ENCODE results near the gene S100A12.

Gene S100A12

DNA sequence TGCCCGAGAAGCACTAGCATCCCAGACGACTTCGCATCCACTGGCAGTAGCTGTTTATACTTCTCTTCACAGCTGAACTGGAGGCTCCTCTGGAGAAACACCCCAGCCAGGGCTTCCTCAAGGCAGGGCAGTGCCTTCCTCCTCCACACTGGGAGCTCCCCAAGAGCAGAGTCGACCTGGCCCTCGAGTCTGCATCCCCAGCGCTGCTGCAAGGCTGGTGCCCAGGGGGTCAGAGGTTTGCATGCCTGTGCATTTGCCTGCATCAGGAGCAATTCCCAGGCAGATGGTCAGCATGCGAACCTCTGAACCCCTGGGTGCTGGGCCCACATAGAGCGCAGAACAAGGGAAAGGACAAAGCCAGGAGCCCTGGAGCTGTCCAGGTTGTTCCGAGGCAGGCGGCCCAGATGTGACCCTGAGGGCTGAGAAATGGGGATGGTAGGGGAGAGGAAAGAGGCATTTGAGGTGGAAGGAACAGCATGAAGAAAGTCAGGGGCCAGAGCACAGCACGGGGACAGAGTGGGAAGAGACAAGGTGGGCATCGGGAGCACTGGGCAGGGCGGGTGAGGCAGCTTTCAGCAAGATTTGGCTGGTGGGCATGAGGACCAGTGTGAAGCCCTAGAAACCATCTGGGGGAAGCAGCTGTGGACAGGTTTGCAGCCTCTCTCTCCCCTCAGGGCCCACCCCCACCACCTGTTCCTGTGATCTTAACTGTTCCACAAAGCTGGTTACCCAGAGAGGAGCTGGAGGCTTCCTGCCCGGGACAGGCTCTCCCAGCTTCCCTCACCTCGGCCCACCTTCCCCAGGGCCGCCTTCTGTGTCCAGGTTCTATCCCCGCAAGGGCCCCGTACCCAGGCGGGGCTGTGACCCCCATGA, 21.9 kb upstream of the S100A12 start:
- no peak for DNase-seq (ENCODE audit: low read depth, low spot score)

DNA sequence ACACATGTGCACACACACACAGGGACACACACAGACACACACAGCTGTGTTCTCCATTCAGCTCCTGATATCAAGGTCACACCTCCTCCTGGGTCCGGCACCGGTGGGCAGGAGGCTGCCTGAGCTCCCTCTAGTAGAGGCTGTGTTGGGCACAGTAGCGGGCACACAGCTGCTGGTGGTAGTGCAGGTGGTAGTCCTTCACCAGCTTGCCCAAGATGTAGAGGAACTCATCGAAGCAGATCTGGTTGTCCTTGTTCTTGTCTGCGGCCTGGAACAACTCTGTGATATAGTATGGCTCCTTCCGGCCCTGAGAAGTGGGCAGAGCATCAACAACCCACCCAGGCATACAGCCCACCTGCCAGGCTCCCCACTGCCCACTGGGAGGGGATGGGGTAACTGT, 21.0 kb upstream of the S100A12 start:
- no peak for DNase-seq (ENCODE audit: low read depth, low spot score)

DNA sequence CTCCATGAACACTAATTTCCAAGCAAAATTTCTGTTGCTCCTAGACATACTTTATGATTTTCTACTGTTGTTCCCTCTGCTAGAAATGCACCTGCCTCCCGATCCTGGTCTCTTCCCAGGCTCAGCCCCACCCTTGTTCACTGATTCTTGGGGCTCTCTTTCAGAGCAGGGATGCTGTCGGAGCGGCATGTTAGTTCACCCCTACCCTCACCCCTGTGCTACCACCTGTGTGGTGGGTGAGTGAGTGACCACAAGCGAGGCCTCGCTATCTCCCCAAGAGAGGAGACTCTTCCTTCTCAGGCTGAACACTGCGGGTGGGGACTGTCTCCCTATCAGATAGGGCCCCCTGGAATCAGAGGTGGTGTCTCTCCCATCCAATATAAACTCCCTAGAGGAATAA, 20.4 kb upstream of the S100A12 start:
- DNase-seq (ENCODE audit: low read depth, low spot score), result no peak

DNA sequence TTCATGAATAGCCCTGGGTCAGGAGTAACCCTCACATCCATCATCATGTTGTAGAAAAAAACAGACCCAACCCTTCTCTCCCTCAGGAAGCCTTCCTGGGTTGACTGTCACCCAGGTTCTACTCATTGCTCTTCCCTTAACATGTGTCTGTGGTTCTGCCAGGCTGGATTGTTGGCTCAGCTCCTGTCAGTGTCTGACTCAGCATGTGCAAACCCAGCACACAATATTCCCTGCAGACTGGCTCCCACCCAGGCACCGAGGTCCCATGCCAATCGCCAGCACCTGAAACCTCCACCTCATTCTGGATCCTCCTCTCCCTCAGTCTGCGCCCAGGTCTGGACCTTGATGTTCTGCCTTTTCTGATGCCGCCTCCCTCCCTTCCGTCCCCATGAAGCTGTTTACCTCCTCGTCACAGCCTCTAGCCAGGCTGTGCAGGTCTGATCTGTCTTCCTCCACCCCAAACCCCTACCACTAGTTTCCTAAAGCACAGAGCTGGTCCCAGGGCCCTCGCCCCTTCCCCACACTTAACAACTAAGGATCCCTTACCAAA, 19.8 kb upstream of the S100A12 start:
- no peak for DNase-seq (ENCODE audit: low read depth, low spot score)

DNA sequence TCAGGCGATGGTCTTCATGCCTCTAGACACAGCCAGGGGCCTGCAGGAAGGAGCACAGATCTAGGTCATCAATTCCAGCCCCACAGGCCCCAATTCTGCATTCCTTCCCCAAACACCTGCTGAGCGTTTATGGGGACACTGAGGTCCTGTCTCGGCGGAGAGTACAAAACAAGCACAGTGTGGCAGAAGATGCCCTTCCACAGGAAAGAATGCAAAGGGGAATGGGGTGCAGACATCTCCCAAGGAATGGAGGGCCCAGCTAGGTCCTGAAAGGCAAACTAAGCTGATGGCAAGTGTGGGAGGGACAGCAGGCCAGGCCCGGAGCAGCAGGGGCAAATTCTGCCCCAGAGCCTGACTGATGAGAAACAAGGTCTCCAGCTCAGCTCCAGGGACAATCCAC, 19.0 kb upstream of the S100A12 start:
- no peak for DNase-seq (ENCODE audit: low read depth, low spot score)

DNA sequence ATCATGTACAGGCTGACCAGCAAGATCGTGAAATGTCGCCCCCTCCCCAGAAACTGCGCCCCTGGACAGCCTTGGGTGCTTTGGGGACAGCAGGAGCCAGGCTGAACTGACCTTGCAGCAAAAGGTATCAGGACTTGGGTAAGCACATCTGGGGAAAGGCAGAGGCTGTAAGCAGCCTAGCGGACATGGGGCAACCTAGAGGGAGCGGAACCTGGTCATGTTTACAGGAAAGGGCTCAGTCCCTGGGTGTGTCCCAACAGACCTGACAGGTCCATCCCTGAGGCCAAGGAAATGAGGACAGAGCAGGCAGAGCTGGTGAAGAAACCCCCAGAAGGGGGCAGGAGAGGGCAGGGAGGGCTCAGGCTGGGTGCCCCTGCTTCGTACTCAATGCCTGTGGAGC, 18.5 kb upstream of the S100A12 start:
- no peak for DNase-seq (ENCODE audit: low read depth, low spot score)

DNA sequence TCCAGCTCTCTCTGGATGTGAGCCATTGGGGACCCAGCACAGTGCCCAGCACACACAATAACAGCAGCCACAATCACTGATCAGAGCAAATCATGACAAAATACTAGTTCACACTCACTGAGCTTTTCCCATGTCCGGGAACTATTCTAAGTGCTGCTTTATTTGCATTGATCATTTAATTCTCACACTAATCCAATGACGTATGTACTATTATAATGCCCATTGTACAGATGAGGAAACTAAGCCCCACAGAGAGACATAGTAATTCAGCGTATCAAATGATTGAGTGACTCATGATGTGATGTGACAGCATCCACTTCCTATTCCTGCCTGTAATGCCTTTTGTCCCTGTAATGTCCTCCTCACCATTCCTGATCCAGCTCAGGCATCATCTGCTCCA, 17.4 kb upstream of the S100A12 start:
- no peak for DNase-seq (ENCODE audit: low read depth, low spot score)

DNA sequence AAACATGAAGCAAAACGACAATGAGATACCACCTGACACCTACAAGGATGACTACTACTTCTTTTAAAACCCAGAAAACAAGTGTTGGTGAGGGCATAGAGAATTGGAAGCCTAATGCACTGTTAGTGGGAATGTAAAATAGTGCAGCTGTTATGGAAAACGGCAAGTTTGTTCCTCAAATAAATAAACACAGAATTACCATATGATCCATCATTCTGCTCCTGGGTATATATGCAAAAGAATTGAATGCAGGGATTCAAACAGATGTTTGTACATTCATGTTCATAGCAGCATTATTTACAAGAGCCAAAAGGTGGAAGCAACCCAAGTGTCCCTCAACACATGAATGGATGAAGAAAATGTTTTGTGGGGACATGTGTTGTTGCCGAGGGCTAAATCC, 16.8 kb upstream of the S100A12 start:
- no peak for DNase-seq (ENCODE audit: low read depth, low spot score)

DNA sequence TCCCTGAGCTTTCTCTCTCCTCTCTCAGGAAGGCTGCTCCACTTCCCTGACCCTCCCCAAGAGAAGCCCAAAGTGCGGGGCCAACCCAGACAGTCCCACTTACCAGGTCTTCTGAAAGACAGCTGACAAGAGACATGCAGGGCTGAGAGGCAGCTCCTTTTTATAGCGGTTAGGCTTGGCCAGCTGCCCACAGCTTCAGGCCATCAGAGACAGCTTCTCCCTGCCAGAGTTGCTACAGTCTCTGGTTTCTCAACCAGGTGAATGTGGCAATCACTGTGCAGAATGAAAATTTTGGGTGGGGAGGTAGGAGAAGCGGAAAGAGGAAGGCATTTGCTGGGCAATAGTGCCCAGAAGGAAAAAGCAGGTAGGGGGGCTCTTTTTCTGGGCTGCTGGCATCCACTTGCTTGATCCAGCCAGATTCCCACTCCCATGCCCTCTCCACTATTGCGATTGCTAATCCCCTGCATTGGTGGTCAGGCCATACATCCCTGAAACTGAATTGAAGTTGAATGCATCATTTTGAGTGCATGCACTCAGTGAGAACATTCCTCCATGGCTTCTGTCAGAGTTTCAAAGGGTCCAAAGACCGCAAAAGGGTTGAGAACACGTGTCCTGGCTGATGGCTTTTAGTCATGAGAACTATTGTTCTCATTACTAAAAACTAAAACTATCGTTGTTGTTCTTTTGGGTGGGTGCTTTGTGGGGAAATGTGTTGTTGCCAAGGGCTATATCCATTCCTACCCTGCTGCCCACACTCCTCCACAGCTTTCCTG, 15.7 kb upstream of the S100A12 start, which contains the start of gene S100A8:
Gene S100A8 (minus strand): TSS at position 136 of the 773 bp plus-strand sequence. CDS start 538 bp downstream, outside the sequence.
- DNase-seq (ENCODE audit: low read depth, low spot score), result no peak

DNA sequence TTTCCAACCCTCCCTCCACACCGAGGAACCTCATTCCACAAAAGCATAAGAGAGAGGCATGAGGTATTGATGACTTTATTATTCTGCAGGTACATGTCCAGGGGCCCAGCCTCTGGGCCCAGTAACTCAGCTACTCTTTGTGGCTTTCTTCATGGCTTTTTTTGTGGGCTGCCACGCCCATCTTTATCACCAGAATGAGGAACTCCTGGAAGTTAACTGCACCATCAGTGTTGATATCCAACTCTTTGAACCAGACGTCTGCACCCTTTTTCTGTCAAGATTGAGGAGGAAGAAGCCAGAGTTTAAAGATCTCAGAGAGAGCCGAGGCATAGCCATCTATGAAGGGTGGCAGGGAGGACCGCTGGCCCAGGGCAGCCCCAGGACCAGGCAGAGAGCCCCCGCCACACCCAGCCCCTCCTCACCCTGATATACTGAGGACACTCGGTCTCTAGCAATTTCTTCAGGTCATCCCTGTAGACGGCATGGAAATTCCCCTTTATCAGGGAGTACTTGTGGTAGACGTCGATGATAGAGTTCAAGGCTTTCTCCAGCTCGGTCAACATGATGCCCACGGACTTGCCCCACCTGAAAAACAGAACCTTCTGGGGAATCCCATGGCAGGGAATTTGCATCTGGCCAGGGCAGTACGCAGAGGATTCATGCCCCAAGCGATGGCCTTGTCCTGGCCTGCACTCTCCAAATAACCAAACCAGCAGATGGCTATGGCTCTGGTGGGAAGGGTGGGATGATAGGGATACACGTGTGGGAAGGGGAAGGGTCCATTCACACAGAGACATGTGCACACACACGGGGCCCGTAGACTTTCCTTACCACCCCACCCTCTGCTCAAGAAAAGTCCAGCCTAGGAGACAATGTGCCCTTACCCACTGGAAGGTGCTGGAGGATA, 14.8 kb upstream of the S100A12 start:
- DNase-seq (ENCODE audit: low read depth, low spot score), result no peak

DNA sequence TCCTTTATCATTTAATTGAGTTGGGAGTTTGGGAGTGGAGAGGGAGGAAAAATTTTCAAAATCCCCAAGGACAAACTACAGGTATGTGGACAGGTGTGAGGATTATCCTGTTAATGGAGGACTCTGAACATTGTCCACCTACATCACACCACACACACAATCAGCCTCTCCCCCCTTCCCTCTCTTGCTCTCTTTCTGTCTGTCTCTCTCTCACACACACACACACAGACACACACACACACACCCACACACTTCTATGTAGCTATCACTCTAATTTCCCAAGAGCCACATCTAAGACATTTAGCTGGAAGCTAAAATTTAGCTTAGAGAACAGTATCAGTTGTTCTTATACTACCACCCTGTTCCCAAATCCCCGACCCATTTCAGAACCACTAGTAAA, 14.0 kb upstream of the S100A12 start:
- DNase-seq (ENCODE audit: low read depth, low spot score), result no peak

DNA sequence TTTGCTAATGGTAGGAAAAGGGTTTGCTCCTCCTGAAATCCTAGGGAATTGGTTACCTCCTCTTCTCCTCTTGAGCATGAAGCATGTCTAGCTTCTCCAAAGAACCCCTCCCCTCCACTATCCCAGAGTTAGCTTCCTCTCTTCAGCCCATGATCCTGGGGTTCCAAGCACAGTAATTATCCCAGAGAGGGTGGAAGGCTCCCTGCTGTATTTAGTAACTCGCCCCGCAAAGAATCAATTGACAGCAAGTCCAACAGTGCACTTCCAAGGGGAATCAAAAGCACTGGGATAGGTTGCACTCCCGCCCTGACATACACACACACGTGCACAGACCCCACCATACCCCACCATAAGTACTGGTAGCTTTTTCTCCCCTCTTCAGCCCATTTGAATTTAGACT, 12.4 kb upstream of the S100A12 start:
- no peak for DNase-seq (ENCODE audit: low read depth, low spot score)

DNA sequence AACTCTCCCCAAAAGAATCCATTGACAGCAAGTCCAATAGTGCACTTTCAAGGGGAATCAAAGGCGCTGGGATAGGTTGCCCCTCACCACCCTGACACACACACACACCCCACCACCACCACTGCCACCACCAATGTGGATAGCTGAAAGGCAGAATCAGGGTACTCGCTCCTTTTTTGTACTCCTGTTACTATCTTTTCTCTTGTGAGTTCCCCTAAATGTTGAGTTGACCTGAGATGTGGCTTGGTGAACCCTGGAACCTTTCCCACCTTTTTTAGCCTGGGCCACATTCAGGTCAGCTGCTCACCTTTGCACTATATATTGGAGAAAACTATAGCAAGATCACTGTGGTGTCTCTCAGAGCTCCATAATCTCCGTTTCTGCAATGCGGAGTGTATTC, 11.6 kb upstream of the S100A12 start:
- no peak for DNase-seq (ENCODE audit: low read depth, low spot score)

DNA sequence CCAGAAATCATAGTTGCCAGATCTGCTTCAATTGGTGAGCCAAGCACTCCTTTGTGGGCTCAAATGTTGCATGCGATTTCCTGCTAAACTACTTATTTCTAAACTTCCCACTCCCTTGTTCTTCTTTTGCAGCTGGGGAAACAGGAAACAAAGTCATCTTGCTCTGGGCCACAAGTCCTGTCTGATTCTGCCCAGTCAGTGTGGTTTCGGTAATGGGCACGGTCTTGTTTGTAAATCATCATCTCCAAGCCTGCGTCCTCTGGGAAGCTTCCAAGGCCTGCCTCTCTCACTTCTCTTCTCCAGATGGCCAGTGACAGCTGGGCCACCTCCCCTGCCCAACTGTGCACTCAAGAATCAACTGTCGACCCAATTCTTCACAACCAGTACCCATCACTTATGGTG, 11.1 kb upstream of the S100A12 start:
- no peak for DNase-seq (ENCODE audit: low read depth, low spot score)

DNA sequence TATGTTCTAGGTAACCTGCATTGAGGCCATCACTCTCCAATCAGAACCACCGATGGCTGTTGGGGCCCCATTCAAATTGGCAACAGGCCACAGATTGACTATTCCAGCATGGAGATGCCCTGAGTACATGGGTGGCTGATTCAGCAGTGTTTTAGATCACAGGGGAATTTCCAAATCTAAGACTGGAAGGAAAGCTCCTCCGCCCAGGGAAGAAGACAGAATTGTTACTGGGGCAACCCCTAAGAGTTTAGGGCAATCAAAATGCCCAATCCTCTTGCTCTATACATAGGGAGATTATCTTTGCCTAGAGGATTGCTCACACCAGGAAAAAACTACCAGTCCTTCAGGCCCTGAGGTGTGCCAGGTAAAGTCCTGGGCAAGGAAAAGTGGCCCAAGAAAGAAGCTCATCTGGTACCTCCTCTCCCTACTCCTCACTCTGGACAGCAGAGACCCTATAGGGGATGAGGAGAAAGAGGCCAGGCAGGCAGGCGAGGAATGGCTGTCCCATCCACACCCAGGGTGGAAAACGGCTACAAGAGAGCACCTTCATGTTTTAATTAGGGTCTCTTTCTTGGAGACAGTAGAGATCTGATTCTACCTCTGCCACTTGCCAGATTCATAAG, 9.6 kb upstream of the S100A12 start:
- DNase-seq (ENCODE audit: low read depth, low spot score), result no peak

DNA sequence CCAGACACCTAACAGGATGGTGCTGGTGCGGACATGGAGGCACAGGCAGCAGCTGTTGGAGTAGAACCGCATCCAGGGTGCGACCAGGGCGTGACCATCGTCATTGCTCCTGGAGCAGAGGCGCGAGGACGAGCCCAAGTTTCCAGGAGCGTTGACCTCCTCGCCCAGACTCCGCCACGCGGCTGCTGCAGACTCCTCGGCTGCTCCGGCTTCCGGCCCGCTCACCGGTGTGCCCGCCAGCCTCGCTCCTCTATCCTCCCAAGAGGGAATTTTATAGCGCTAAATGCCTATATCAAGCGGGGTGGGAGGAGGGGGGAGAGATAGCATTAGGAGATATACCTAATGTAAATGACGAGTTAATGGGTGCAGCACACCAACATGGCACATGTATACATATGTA, 5.3 kb upstream of the S100A12 start:
- DNase-seq (ENCODE audit: low read depth, low spot score), result no peak

DNA sequence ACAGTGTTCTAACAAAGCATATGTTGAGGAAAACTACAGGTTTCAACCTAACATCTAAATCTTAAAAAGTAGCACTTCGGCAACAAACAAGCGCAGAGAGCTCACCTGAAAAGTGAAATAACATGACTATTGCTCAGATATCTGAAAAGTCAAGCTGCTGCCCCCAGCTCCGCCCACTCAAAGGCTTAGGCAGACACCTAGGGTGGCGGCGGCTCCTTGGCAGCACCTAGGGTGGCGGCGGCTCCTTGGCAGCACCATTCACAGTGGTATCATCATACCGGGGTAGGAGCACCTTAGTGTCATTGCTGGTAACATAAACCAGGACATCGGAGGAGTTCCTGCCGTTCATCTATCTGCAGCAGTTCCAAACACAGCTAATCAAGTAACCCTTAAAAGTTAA, 4.2 kb upstream of the S100A12 start:
- no peak for DNase-seq (ENCODE audit: low read depth, low spot score)

DNA sequence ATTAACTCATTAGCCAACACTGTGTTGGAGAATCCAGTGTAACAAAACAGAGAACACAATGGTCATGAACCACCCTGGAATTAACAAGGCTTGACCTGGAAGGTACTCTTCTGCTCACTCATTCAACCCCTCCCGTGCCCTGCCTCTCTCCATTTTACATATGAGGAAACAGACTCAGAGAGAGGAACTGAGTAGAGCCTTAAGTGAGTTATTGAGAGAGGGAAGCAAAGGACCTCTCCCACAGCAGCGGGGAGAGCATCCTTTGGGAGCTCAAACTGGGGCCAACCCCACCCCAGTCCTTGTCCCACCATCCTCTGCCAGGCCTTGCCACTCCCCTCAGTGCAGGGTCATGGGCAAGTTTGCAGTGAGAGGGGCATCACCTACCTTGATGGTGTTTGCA, 1.4 kb downstream of the S100A12 start:
- no peak for DNase-seq (ENCODE audit: low read depth, low spot score)

DNA sequence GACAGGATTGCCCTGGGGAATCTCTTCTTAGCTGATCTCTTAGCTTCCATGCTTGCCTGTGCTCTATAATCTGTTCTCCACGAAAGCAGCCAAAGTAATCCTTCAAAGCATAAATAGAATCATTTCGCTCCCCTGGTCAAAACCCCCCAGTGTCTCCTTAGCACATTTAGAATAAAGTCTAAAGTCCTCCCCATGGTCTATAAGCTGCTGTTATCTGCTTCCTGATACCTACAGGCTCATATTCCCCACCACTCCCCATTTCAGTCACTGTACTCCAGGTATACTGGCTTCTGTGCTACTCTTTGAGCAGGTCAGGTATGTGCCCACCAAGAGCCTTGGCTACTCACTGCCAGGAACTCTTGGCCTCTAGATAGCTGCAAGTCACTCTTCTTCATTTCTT, 2.9 kb downstream of the S100A12 start:
- DNase-seq (ENCODE audit: low read depth, low spot score), result no peak

DNA sequence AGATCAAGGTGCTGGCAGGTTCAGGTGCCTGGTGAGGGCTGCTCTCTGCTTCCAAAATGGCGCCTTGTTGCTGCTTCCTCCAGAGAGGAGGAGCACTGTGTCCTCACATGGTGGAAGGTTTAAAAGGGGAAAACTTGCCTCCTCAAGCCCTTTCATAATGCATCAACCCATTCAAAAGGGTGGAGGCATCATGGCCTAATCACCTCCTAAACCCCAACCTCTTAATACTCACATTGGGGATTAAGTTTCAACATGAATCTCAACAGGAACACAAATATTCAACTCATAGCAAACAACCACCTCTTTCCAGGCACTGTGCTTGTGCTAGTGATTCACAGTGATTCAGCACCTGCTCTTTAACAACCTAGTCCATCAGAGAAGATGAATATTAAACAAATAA, 4.2 kb downstream of the S100A12 start:
- no peak for DNase-seq (ENCODE audit: low read depth, low spot score)

DNA sequence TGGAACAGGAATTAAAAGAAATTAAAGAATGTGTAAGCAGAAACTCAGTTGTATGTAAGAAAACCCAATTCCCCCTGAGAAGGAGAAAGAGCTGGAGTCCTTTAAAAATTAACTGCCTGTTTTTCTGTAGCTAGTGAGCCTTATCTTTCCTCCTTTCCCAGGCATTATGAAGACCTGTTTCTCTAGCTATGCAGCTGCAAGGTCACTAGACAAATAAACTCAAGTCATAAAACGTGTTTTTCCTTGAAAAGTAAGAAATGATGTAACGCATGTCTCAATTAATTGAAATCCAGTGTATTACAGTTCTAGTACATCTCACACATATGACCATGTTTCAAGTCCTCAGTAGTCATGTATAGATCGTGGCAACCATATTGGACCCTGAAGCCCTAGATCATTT, 5.3 kb downstream of the S100A12 start:
- no peak for DNase-seq (ENCODE audit: low read depth, low spot score)
